Stimulated activated CD4-positive, alpha-beta T cell treated with anti-CD3 and anti-CD28 coated beads, Interleukin-1b, Interleukin-23, amount 100 ng/mL, for 1 hour (primary cell): ENCODE data around the gene TFAP2E.
"Not testable (repeated sequence)": the region's sequence is repeated elsewhere in the genome, so short reads cannot be mapped to it uniquely, and the experiment has no call there.

Source experiments
- DNase-seq, 2 donors: peaks; one replicate each; pipeline ENCODE4 v3.0.0-alpha.2; 2020; ENCODE audit warnings: low read depth in 2 of 2

TFAP2E gene

GRCh38 chr1:35574125-35574654 lies 1.1 kb downstream of the TFAP2E start:
- DNase-seq: no peak

DNA sequence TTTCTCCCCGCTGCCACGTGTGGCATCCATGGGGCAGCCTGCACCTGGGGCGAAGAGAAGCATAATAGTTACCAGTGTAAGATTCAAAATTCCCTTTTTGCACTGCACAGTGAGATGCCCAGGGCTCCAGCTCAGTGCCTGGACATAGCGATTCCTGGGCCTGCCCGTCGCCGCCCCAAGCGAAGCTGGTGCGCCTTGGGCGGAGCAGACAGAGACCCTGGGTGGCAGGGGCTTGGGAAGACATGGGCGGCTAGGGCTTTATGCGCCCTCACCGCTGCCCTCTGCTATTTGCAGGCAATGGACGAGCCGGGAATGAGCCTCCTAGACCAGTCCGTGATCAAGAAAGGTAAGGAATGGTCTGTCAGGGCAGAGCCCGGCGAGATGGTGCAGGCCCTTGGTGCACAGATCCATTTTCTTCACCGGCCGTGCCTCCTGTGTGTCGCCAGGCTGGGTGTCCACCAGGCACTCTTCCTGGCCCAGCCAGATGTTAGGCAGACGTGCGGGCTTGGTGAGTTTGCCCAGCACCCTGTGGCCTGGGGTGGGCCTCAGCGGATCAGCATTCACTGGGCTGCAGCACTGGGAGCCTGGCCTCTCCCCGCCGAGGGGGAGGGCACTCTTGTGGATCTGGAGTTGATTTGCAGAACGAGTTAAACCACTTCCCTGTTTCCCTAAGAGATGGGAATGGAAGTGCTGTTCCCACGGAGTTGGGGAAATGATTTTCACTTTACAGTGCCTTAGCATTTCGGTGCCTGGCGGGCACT lies 1.7 kb downstream of the TFAP2E start:
- no peak for DNase-seq

DNA sequence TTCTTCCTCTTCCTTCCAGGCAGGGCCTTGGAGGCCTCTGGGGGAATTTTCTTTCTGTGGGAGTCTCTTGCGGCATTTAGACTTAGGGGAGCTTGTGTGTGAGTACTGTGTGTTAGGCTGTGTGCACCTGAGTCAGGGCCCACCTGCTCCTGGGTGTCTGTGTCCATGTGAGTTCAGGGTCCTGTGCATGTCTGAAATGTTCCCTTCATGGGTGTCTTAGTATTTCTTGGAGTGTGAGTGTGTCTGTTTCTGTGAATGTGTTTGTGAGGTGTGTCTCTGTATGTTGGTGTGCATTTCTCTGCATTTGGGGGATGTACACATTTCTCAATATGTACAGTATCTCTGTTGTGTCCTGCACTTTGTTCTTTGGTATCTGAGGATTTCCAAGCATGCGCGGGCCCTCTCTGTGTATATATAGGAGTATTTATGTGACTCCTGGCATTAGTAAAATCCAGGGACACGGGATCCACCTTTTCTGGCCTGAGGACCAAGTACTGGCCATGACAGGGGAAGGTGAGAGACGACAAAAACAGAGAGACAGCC lies 2.4 kb downstream of the TFAP2E start:
- no peak for DNase-seq

DNA sequence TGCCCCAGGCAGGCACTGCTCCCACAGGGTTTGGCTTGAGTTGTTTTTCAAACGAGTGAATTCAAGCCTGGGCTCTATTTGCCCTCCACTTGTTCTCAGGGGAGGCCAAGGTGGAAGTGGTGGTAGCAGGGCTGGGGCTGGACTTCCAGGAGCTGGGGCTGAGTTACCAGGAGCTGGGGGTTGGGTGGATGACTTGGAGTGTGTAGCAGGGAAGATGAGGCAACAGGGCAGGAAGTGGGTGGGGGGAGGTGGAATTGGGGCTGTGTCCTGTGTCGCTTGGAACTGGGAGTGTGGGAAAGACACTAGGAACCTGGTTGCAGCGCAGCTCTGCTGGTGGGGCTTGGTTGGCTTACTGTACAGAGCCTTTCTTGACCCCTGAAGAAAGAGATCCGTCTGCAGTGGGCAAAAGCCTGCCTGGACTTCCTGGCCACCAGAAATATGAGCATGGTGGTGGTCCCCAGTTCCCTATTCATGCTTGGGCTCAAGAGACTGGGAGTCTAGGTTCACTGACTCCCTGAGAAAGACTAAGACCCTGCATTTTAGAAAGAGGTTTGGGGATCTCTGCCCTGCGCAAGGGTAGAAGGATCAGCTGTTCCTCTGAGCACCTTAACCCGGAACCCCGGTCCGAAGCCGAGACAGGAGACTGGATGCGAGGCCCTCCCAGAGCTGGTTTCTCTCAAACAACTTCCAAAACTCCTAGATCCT lies 3.1 kb downstream of the TFAP2E start:
- DNase-seq: no peak

DNA sequence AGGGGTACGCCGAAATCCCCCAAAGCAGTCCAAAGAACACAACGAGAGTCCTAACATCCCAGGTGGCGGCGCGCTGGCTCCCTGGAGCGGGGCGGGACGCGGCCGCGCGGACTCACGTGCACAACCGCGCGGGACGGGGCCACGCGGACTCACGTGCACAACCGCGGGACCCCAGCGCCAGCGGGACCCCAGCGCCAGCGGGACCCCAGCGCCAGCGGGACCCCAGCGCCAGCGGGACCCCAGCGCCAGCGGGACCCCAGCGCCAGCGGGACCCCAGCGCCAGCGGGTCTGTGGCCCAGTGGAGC lies 3.6 kb downstream of the TFAP2E start:
- DNase-seq: not testable (repeated sequence)

- DNase-seq: no peak
Measured at GRCh38 chr1:35577071-35577998, 4.2 kb downstream of the TFAP2E start.

DNA sequence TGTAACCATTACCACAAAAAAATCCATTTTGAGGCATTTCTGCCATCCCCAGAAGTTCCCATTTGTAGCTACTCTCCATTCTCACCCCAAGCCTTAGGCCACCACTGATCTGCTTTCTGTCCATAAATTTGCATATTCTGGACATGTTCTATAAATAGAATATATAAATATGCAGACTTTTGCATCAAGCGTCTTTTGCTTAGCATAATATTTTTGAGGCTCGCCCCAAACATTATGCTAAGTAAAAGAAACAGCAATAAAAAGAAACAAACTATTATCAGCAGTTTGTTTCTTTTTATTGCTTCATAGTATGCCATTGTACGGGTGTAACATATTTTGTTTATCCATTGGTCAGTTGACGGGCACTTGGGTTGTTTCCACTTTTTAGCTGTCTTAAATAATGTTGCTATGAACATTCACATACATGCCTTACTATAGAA lies 7.9 kb downstream of the TFAP2E start:
- DNase-seq: no peak

DNA sequence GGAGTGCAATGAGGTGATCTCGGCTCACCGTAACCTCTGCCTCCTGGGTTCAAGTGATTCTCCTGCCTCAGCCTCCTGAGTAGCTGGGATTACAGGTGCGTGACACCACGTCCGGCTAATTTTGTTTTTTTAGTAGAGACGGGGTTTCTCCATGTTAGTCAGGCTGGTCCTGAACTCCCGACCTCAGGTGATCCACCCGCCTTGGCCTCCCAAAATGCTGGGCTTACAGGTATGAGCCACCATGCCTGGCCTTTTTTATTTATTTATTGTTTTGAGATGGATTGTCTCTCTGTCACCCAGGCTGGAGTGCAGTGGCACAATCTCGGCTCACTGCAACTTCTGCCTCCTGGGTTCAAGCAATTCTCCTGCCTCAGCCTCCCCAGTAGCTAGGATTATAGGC lies 8.5 kb downstream of the TFAP2E start:
- not testable (repeated sequence) for DNase-seq

DNA sequence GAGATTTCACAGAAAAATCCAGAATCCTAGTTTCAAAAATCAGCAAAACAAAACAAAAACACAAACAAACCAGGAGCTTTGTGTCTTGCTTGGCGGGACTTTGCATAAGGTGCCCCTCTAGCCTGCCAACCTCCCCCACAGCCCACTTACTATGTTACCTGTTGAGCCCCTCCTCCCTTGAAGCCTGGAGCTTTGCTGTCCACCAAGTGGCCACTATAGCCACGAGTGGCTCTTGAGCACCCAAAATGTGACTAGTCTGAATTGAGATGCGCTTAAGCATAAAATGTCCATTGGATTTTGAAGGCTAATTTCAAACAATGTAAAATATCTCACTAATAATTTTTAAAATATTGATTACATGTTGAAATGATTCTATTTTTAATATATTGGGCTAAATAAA lies 12.2 kb downstream of the TFAP2E start:
- no peak for DNase-seq

DNA sequence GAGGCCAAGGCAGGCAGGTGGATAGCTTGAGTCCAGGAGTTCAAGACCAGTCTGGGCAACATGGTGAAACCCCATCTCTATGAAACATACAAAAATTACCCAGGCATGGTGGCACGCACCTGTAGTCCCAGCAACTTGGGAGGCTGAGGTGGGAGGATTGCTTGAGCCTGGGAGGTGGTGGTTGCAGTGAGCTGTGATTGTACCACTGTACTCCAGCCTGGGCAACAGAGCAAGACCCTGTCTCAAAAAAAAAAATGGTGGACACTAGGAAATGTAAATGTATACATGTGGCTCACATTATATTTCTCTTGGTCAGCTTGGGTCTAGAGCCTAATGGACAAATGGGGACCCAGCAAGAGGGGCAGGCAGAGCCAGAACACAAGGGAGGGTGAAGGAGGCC lies 12.7 kb downstream of the TFAP2E start:
- not testable (repeated sequence) for DNase-seq

DNA sequence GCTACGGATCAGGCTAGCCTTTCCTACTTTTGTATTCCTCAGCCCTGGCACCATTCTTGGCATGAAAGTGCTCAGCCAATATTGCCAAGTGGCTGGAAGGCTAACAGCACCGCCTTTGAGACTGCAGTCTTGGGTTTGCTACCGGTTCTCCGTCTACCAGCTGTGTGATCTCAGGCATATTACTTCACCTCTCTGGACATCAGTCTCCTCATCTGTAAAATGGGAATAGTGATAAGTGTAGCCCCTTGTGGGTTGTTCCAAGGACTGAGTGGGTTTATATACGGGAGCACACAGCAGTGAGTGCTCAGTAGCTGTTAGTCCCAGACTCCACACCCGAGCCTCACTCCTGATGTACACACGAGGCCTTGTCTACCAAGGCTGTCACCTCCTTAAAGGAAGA lies 13.7 kb downstream of the TFAP2E start:
- no peak for DNase-seq

DNA sequence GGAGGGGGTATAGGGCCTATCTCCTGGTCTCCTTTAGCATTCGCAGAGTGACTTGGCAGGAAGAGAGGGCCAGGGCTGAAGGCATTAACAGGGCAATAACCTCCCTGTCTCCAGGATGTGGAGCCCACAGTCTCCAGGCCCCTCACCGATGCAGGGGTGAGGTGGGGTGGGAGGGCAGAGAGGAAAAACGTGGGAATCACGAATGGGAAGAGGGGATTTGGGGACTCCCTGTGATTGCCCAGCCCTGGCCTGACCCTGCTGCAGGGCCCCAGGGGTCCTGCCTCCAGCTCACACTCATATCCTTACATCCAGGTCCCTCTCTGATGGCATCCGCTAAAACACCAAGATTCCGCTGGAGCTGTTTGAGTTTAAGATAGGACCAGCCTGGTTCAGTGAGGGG lies 14.6 kb downstream of the TFAP2E start:
- DNase-seq: no peak

DNA sequence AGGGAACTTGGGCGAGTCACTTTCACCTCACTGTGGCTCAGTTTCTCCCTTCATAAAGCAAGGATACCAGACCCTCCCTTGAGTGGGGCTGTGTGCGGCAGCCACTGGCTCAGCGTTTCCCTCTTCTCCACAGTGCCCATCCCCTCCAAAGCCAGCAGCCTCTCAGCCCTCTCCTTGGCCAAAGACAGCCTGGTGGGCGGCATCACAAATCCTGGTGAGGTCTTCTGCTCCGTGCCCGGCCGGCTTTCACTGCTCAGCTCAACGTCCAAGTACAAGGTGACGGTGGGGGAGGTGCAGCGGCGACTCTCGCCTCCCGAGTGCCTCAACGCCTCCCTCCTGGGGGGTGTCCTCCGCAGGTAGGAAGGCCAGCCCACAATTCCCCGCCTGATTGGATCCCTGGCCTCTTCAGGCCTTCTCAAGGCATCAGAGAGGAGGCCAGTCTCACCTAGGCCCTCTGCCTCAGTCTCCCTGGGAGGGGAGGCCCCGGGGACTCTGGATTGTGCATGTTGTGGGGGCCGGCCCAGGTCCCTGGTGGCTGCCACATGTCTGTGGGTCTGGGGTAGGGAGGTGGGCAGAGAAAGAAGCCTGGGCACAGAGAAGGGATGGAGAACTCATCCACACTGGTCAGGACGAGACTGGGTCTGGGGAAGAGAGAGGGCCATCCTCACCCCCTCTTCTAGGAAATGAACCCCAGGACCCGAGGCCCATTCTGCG lies 15.2 kb downstream of the TFAP2E start:
- DNase-seq: no peak

DNA sequence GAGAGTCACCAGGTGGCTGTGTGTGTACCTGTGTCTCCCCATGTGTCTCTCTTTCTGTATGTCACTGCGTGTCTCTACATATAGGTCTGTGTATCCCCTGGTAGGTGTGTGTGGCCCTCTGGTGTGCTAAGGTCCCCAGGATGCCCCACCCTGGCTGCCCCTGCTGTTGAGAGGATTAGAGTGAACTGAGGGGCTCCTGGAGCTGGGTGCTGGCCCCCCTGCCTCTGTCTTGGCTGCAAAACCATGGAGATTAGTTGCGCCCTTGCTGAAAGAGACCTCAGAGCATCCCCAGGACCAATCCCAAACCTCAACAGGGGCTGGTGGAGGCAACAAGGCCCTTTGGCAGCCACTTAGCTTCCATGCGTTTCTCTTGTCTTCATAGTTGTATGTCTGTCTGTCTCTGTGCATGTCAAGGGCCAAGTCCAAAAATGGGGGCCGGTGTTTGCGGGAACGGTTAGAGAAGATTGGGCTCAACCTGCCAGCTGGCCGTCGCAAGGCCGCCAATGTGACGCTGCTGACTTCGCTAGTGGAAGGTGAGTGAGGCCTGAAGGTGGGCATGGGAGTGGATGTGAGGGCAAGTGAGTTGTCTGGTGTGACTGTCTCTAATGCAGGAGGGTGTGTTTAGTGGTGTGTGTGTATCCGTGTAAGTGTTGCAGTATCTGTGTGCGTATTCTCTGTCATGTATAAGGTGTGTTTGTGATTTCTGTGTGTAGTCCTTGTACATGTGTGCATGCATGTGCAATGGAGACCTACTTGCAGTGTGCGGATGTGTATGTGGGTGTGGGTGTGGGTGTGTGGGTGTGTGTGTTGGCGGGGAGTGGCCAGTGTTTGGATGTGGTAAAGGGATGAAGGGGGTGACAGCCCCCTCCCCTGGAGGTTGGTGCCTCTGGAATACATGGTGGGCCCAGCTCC lies 16.7 kb downstream of the TFAP2E start:
- no peak for DNase-seq

DNA sequence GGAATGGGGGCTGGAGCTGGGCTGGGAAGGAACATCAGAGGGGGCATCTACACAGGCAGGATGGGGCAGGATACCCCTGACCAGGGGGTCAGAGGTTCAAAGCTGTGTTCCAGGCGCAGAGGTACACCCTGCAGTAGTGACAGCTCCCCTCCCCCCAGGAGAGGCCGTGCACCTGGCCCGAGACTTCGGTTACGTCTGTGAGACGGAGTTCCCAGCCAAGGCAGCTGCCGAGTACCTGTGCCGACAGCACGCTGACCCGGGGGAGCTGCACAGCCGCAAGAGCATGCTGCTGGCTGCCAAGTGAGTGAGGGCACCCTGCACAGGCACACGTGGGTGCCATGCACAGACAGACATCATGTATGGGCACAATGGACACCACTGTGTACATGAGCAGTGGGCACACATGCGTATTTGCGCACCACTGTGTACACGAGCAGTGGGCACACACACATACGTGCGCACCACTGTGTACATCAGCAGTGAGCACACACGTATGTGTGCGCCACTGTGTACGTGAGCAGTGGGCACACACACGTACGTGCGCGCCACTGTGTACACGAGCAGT lies 17.4 kb downstream of the TFAP2E start:
- no peak for DNase-seq

DNA sequence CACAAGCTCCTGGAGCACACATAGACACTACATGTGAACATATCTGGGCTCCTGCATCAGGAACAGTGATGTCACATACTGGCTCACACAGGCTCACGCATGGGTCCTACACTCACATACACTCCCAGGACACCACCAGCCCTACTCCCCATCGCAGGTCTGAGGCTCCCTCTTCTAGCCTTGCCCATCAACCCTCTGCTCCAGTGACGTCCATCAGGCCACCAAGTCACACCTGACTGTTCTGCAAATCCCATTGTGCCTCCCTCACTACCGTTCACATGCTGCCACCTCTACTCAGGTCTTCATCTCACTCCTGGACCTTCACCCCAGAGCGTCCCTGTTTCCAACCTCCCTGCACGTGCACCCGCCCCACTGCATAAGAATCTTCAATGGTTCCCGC lies 18.1 kb downstream of the TFAP2E start:
- DNase-seq: no peak

- no peak for DNase-seq
Measured at GRCh38 chr1:35592991-35593769, 20.1 kb downstream of the TFAP2E start.

GRCh38 chr1:35594005-35594760 lies 21.1 kb downstream of the TFAP2E start:
- DNase-seq: no peak
